Measurements from ENCODE around the gene HMOX1.

Gene HMOX1

DNA sequence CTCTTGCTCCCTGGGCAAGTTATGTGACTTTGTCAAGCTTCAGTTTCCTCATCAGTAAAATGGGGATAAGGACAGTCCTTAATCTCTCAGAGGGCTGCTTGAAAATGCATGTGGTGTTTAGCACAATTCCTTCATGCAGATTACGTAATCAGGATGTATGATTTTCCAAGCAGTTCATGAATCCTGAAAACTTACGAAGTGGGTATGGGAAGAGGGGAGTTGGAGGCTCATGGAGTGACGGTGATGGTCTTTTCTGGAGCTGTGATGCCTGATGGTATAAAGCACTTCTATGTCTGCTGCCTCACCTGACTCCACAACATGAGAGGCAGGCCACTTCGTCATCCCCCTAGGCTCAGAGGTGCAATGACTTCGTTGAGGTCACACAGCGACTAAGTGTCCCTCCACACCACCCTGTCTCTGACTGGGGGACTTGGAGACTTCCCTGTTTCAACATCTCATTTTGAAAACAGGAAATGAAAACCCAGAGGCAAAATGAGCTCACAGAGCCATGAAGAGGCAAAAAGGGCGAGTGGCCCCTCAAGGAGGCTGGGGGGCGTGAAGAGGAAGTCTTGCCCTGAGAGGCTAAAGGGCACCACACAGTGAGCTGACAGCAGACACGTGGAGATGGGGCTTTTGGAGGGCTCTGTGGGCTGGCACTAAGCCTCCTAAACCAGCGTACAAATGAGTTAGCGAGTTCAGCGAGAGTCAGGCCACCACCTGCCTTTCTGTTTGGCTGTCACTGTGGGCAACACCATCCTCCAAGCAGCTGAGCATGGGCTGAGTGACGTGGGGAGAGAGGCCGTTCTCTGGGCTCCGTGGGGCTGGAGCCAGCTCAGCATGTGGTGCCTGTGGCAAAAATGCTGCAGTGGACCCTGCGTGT, 29.1 kb downstream of the HMOX1 start:
- DNase-seq = peak; percentile 28

DNA sequence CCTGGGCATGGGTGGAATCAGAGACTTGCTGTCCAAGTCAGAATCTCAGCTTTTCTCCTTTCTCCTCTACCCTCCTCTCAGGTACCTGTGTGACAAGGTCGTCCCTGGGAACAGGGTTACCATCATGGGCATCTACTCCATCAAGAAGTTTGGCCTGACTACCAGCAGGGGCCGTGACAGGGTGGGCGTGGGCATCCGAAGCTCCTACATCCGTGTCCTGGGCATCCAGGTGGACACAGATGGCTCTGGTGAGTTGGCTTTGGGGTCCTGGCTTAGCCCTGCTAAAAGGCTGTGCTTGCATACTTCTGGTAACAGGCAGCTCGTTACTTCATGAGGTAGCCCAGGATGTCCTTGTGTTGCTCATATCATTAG, 29.8 kb downstream of the HMOX1 start:
- DNase-seq = no peak

DNA sequence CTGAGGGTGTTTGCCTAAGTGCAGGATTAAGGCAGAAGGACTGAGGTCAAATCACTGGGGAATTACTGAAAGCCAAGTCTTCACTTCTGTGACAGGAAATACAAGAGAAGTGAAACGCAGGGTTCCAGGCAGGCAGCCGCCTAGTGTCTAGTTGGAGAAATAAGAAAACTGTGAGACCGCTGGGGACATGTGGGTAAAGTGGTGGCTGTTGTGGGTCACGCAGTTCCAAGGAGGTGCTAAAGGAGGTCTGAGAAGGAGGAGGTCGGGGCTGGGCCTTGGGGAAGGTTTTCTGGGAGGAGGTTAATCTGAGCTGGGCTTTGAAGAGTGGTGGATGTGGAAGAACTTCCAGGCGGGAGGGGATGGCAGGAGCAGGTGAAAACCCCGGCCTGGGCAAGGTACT, 30.2 kb downstream of the HMOX1 start:
- peak; percentile 15 for DNase-seq

DNA sequence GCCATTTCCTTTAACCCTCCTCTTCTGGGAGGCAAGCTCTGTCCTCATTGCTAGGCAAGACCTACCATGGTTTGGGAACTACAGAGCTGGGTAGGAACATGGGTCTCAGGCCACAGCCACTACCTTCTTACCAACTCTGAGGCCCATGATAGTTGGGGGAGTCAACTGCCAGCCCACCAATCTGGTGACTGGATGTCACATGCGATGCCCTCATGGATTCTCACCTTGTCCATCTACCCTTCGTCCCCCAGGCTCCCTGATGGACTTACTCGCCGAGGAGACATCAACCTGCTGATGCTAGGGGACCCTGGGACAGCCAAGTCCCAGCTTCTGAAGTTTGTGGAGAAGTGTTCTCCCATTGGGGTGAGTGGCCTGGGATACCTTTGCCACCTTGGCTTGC, 32.7 kb downstream of the HMOX1 start:
- DNase-seq = no peak

DNA sequence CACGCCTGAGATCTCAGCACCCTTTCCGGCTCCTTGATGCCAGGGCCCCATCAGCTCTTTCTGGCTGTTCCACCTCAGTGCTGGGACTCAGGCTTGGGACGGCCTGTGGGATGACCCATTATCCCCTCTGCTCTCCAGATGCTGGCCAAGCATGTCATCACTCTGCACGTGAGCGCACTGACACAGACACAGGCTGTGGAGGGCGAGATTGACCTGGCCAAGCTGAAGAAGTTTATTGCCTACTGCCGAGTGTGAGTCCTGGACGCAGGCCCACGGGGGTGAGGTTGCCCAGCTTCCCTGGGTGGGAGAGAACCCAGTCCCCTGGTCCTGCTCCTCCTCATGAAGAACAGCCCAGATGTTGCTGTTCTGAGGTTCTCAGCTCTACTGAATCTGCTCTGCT, 36.7 kb downstream of the HMOX1 start:
- DNase-seq = no peak

DNA sequence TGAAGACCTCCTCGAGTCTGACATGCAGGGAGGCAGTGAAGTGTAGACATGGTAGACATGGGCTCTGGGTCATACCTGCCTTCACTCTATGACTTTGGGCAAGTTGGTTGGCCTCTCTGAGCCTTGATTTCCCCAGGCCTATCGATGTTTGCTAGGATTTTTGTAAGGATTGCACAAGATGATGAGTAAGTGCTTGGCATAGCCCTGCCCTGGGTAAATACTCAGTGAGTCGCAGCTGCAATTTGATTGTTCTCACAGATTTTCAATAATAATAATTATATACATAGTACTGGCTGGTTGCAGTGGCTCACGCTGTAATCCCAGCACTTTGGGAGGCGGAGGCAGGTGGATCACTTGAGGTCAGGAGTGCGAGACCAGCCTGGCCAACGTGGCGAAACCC, 37.2 kb downstream of the HMOX1 start:
- no peak for DNase-seq

DNA sequence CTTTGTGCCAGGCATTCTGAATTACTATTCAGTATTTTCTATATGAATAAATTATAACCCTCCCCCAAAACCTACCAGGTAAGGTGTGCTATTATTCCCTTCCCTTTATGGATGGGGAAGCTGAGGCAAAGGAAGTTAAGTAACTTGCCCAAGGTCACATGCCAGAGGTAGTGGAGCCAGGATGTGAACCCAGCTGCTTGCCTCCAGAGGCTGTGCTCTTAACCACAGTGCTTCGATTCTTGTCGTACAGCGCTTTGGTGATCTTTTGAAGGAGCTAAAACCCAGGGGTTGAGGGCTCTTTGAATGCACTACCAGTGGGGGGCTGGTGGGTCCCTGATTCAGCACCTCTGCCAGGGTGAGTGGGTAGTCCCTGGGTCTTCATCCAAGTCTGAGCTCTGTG, 37.8 kb downstream of the HMOX1 start:
- no peak for DNase-seq

DNA sequence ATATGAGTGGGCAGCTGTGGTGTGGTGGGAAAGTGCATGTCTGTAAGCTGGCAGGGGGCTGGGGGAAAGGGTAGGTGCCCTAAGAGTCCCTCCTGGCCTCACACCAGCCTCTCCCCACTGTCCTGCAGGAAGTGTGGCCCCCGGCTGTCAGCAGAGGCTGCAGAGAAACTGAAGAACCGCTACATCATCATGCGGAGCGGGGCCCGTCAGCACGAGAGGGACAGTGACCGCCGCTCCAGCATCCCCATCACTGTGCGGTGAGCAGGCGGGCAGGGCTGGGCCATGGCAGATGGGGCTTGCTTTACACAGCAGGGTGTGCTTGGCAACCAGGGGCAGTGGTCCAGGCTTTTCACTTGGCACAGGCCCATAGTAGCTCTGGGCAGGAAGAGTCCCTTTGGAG, 38.9 kb downstream of the HMOX1 start:
- DNase-seq = no peak

DNA sequence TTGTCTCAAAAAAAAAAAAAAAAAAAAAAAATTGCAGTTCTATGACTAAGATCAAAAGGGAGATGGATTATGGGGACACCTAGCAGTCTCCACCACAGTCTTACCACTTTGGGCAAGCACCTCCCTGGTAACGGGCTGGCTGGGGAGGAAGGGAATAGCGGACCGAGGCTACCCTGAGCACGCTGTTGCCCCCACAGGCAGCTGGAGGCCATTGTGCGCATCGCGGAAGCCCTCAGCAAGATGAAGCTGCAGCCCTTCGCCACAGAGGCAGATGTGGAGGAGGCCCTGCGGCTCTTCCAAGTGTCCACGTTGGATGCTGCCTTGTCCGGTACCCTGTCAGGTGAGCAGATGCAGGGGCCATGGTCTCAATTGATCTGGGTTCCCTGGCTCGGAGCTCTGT, 40.2 kb downstream of the HMOX1 start:
- no peak for DNase-seq

DNA sequence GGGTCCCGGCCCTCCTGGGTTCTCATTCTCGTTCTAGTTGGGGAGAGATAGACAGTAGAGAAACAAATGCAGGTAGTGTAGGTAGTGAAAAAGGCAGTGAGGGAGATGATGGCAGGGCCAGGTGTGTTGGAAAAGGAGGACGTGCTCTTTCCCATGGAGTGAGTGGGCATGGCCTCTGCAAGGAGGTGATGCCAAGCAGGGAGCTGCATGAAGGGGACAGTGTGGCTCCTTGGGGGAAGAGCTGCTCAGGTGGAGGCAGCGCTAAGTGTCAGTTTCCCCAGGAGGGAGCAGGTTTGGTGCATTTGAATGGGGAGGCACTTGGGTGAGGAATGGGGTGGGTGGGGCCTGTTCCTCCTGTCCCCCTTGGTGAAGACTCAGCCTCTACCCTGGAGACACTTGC, 41.2 kb downstream of the HMOX1 start:
- DNase-seq = no peak

DNA sequence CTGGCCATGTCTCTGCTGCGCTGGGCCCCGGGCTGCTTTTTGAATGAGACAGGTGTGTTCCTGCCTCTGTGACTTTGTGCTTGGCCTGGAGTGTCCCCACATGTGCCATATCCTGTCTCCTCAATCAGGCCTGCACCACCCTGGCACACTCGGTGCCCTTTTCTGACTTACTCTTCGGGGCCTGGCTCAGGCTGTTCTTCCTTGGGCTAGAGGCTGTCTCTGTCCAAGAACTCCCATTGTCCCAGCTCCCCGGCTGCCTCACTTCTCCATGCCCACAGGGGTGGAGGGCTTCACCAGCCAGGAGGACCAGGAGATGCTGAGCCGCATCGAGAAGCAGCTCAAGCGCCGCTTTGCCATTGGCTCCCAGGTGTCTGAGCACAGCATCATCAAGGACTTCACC, 42.0 kb downstream of the HMOX1 start:
- DNase-seq = no peak

DNA sequence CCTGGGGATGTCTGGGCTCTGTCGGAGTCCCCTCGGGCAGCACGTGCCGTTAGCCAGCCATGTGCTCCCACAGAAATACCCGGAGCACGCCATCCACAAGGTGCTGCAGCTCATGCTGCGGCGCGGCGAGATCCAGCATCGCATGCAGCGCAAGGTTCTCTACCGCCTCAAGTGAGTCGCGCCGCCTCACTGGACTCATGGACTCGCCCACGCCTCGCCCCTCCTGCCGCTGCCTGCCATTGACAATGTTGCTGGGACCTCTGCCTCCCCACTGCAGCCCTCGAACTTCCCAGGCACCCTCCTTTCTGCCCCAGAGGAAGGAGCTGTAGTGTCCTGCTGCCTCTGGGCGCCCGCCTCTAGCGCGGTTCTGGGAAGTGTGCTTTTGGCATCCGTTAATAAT, 43.2 kb downstream of the HMOX1 start:
- no peak for DNase-seq

DNA sequence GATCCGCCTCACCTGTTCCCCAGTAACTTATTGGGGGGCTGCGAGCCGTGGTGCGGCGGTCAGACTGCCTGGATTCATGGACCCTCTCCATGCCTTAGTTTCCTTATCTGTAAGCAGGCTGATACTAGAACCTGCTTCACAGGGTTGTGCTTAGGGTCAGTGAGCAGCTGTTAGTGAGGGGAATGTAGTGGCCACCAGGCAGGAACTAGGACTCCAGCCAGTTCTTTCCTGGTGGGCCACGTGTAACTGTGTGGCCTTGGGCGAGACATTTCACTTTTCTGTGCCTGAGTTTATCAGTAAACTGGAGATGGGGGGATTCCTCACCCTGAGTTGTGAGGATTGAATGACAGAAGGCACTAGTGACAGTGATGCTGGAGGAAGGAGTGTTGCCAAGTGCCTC, 43.9 kb downstream of the HMOX1 start:
- no peak for DNase-seq

DNA sequence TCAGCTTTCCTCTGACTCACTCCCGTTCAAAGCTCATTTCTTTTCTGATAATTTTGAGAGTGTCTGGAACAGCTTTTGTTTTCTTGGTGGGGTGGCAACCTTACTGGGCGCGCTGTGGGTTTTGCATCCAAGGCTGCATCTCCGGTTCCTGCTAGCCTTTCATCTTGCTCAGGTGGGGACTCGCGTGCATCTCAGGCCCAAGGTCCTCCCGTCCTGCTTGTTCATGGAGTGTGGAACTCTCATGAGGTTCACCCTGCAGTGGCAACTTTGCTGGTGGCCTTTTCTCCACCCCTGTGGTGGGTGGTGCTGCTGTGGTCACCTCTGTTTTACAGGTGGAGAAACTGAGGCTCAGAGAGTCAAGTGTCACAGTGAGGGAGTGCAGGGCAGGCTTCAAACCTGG, 44.6 kb downstream of the HMOX1 start:
- DNase-seq = no peak

DNA sequence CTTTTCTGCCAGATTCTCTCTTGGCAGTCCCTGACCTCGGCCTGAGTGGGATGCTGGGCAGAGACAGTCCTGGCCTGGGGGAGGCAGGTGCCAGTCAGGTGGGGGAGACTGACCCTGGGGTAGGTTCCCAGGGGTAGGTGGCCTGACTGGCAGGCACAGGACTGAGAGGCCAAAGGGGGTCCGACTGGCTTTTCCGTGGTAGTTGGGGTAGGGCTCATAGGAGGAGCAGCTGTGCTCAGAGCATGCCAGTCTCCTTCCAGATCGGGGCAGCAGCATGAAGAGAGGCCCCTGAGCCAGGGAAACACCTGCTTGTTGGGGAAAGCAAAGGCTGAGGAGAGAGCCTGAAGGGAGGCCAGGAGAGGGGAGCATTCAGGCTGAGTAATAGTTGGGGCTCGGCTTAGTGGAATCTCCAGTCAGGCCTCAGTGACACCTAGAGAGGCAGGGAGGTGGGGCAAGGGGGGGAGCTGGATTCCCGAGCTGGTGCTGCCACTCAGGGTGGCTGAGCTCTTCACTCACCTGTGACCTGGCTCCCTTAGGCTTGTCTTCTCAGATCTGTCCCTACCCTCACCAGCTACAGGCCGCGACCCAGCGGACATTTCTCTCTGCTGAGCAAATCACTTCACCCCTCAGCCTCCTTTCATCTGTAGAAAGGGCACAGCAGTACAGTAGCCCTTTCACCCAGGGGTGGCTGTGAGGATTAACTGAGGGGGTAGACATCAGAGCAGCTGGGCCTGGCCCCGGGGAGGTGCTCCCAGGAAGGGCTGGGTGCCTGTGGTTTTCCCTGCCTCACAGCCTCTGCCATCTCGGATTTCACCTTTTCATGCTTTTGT, 45.3 kb downstream of the HMOX1 start:
- no peak for DNase-seq

DNA sequence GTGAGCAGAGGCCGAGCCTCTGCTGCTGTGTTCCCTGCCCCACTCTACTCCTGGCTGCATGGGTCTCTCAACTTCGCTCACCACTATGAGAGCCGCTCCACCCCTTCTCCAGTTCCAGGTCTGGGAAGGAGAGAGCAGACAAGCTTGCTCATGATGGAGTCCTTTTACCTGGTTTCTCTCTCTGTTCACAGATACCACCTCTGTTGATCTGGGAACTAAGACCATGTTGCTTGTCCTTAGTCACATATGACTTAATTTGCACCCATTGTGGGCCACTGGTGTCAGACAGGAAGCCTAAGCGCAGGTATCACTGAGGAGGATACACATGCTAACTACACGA, 45.9 kb downstream of the HMOX1 start:
- DNase-seq = no peak

DNA sequence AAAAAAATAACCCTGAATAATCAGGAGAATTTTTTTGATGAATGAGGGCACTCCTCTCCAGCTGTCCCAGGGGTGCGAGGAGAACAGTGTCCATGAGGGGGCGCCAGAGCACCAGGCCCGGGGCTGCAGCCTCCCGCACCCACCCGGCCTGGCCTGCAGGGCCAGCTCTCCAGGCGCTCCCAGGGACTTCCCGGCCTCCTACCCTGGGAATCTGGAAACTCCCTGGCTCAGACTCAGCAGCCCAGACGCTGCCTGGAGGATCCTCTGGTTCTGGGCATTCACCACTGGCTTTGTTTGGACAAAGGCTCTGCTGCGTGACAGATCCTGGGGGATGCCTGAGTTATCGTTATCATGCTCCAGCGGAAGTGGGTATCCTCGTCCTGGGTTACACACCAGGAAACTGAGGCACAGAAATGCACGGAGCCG, 50.0 kb downstream of the HMOX1 start:
- DNase-seq = peak; percentile 65

DNA sequence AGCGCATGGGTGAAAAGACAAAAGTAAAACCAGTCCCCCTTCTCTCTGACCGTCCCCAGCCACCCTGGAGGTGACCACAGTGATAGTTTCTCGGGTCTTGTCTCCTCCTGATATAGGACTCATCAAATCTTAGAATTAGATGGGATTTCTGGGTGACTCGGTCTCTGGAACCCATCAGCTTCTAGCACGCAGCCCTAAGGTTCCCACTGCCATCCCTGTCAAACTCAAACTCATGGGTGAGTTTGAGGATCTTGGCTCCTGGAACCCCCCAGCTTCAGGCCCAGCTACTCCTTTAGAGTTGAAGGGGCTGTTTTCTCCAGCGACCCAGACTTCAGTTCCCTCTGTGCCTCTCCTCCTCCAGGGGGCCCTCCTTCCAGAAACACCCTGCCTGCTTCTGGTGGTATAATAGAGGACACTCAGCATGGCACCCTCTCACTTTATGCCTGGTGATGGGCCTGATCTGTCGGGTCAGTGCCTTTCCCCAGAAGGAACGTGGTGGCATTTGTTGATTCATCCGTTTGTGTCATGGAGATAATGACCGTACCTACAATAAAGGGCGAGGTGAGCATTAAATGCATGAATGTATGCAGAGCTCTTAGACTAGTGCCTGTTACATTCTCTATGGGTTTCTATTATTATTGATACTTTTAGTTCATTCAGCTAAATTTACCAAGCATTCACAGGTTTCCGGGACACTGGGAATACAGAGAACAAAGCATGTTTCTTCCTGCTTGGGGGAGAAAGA, 50.8 kb downstream of the HMOX1 start:
- no peak for DNase-seq

DNA sequence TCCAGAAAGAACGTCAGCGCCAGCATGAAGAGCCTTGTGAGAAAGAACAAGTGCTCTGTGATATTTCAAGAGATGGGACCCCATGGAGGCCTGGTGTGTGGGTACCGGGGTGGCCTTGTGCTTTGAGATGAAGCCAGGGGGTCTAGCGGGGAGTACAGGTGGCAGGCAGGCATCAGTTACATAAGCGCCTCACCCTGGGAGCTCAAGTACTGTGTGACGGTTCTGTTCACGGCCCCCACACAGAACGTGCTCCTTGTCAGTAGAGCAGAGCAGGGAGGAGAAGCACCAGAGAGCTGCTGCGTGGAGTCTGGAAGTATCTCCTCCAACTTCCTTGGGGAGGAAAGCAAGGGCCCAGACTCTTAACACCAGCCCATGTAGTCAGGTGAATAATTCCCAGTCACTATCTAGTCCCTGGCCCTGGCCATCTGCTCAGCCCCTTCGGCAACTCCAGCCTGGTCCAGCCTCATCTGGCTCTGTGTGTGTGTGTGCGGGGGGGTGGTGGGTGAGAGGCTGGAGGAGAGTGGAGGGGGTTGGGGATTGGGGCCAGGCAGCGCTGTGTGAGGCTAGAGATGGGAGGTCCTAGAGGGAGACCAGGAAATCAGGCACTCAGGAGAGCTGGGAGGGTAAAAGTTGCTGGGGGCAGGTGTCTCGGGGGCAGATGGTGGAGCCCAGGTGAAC, 51.5 kb downstream of the HMOX1 start:
- DNase-seq = no peak

DNA sequence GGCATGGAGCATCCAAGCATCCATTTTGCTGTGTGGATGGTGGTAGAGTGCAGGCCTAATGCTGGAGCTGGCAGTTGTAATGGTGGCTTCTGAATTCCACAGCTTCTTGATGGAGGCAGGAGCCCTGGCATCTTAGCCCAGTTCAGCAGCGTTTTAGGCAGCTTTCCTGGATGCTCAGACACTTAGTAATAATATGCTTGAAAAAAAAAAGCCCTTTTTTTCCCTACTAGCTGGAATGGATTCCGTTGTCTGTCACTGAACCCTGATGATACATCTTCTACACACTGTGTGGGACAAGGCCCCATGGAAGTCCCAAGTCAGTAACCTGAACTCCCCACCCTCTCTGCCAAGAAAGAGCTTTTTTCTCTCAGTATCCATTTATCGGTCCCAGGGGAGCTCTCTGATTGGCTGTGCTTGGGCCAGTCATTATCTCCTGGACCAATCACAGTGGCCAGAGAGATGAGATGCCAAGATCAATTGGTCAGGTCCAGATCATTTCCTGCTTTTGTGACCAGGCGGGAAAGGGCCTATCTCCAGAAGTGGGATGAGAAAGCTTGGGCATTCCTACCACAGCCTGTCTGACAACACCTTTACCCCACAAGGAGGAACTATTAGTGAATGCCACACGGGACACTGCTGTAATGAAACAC, 53.3 kb downstream of the HMOX1 start:
- DNase-seq = no peak

DNA sequence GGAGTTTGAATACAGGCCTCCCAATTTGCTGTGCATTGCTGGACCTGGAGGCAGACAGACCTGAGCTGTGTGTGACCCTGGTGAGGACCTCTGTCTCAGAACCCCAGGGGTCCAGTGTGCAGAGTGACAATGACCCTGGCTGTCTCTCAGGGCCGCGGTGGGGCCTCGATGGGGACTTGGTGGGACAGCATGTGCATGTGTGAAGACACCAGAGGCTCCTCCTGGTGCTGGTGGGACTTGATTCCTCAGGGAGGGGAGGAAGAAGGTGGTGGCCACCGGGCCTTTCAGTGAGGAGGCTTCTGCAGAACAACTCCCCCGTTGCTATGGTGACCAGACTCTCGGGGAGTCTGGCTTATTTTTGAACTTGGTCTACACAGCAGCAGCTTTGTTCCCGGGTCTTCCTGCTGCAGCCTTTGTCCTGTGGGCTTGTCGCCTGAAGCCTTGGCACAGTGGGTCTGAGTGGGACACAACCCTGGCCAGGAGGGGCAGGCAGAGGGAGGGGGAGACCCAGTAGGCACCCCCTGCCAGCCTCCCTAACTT, 54.4 kb downstream of the HMOX1 start:
- no peak for DNase-seq

DNA sequence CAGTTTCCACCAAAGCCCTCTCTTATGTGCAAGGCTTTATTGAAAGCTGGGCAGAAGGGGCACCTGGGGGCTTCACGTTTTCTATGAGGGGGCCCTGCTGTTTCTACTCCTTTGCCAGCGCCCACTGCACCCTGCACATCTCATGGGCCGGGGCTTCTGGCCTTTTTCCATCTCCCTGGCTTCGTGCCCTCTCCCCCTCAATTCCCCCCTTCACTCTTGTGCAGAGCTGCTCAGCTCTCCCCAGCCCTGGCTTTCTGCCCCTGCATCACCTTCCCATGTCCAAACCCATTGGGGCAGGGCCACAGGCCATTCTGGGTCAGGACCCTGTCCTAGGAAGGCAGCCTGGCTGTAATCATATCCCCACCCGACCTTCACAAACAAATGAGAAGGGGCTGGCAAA, 55.5 kb downstream of the HMOX1 start:
- no peak for DNase-seq
